HEK293 (cell line): ENCODE data around the gene DEFB121.

Source experiments
- CTCF ChIA-PET: fragments of 350-600 bp; formaldehyde crosslinking; extraction: SDS; loops from one replicate; lab custom pipeline; 2021; ENCODE audit warnings: antibody characterized with exemption; lab: Yijun Ruan, JAX
- POLR2A ChIA-PET: fragments of 300-600 bp; formaldehyde crosslinking; extraction: SDS; loops from one replicate; lab custom pipeline; 2020; ENCODE audit warnings: antibody characterized with exemption, inconsistent platforms; lab: Yijun Ruan, JAX
- H3K27ac ChIP-seq: fragments of 200-500 bp; sonication (Bioruptor generic); 2 replicates; pipeline ENCODE4 v1.5.1; 2014; ENCODE audit warnings: low read depth, low read length, control low read depth, inconsistent platforms; ENCODE audit errors: extremely low read depth
- H3K36me3 ChIP-seq, 2 experiments: fragments of 200-500 bp in 1 of 2; sonication (Bioruptor generic) in 1 of 2; 1 replicate in 1 of 2; 2 replicates in 1 of 2; pipeline ENCODE4 v1.5.1; 2014 to 2017; ENCODE audit warnings: inconsistent platforms in 2 of 2, low read length in 2 of 2; ENCODE audit not compliant: control insufficient read depth in 2 of 2, insufficient read depth in 1 of 2
- H3K4me1 ChIP-seq: fragments of 200-500 bp; sonication (Bioruptor generic); 2 replicates; pipeline ENCODE4 v1.5.1; 2014; ENCODE audit warnings: mild to moderate bottlenecking, low read length, inconsistent platforms; ENCODE audit not compliant: control insufficient read depth, insufficient read depth
- H3K4me3 ChIP-seq: 2 replicates; pipeline ENCODE4 v1.5.1; 2011; ENCODE audit warnings: low read depth, mild to moderate bottlenecking, control low read depth, low read length, moderate library complexity
- H3K9me3 ChIP-seq: fragments of 200-500 bp; sonication (Bioruptor generic); 2 replicates; pipeline ENCODE4 v1.5.1; 2014; ENCODE audit warnings: low read depth, low read length, inconsistent platforms; ENCODE audit not compliant: control insufficient read depth, insufficient read depth
- BCL11A ChIP-seq: fragments of 450-650 bp; formaldehyde crosslinking; IDR thresholded peaks from 2 replicates; pipeline ENCODE4 v1.5.1; 2016; ENCODE audit warnings: low read depth, missing biosample characterization, missing genetic modification characterization
- OVOL3 ChIP-seq: fragments of 450-650 bp; formaldehyde crosslinking; IDR thresholded peaks from 2 replicates; pipeline ENCODE4 v1.5.1; 2016; ENCODE audit warnings: missing biosample characterization, missing genetic modification characterization
- SCRT1 ChIP-seq: fragments of 450-650 bp; formaldehyde crosslinking; IDR thresholded peaks from 2 replicates; pipeline ENCODE4 v1.5.1; 2016; ENCODE audit warnings: missing biosample characterization, missing genetic modification characterization, borderline replicate concordance
- ZBTB1 ChIP-seq: fragments of 450-650 bp; formaldehyde crosslinking; IDR thresholded peaks from 2 replicates; pipeline ENCODE4 v1.5.1; 2016; ENCODE audit warnings: missing biosample characterization, missing genetic modification characterization
- ZNF133 ChIP-seq: fragments of 450-650 bp; formaldehyde crosslinking; IDR thresholded peaks from 2 replicates; pipeline ENCODE4 v1.5.1; 2016; ENCODE audit warnings: missing biosample characterization, missing genetic modification characterization
- ZNF157 ChIP-seq: fragments of 450-650 bp; formaldehyde crosslinking; IDR thresholded peaks from 2 replicates; pipeline ENCODE4 v1.5.1; 2016; ENCODE audit warnings: missing biosample characterization, missing genetic modification characterization
- ZNF169 ChIP-seq: fragments of 450-650 bp; formaldehyde crosslinking; IDR thresholded peaks from 2 replicates; pipeline ENCODE4 v1.5.1; 2016; ENCODE audit warnings: missing biosample characterization, missing genetic modification characterization
- ZNF214 ChIP-seq: fragments of 450-650 bp; formaldehyde crosslinking; IDR thresholded peaks from 2 replicates; pipeline ENCODE4 v1.5.1; 2017; ENCODE audit warnings: missing biosample characterization, mild to moderate bottlenecking, missing genetic modification characterization, borderline replicate concordance
- ZNF266 ChIP-seq: fragments of 450-650 bp; formaldehyde crosslinking; IDR thresholded peaks from 2 replicates; pipeline ENCODE4 v1.5.1; 2016; ENCODE audit warnings: missing biosample characterization, missing genetic modification characterization, low read depth
- ZNF292 ChIP-seq: fragments of 450-650 bp; formaldehyde crosslinking; IDR thresholded peaks from 2 replicates; pipeline ENCODE4 v1.5.1; 2016; ENCODE audit warnings: low read depth, missing biosample characterization, missing genetic modification characterization, borderline replicate concordance
- ZNF416 ChIP-seq: fragments of 450-650 bp; formaldehyde crosslinking; IDR thresholded peaks from 2 replicates; pipeline ENCODE4 v1.5.1; 2016; ENCODE audit warnings: missing biosample characterization, missing genetic modification characterization
- ZNF426 ChIP-seq: fragments of 450-650 bp; formaldehyde crosslinking; IDR thresholded peaks from 2 replicates; pipeline ENCODE4 v1.5.1; 2017; ENCODE audit warnings: missing biosample characterization, missing genetic modification characterization, mild to moderate bottlenecking, inconsistent platforms, moderate library complexity
- ZNF48 ChIP-seq: fragments of 450-650 bp; formaldehyde crosslinking; IDR thresholded peaks from 2 replicates; pipeline ENCODE4 v1.5.1; 2016; ENCODE audit warnings: missing biosample characterization, missing genetic modification characterization
- ZNF658 ChIP-seq: fragments of 450-650 bp; formaldehyde crosslinking; IDR thresholded peaks from 2 replicates; pipeline ENCODE4; 2016; ENCODE audit warnings: missing biosample characterization, missing genetic modification characterization
- ZNF76 ChIP-seq: fragments of 450-650 bp; formaldehyde crosslinking; IDR thresholded peaks from 2 replicates; pipeline ENCODE4; 2016; ENCODE audit warnings: low read depth, missing biosample characterization, missing genetic modification characterization, borderline replicate concordance
- TF ChIP-seq, protein P1 (sequence below): fragments of 450-650 bp; formaldehyde crosslinking; IDR thresholded peaks from 2 replicates; pipeline ENCODE4 v1.5.1; 2016; ENCODE audit warnings: missing biosample characterization, missing genetic modification characterization
- TF ChIP-seq, protein P2 (sequence below): sonication (generic); formaldehyde crosslinking; IDR thresholded peaks from 2 replicates; pipeline ENCODE4 v1.8.1; 2022; ENCODE audit warnings: mild to moderate bottlenecking, moderate library complexity, missing genetic modification reagents
- TF ChIP-seq, protein P3 (sequence below): fragments of 450-650 bp; formaldehyde crosslinking; IDR thresholded peaks from 2 replicates; pipeline ENCODE4 v1.5.1; 2016; ENCODE audit warnings: missing biosample characterization, missing genetic modification characterization, low read depth
- TF ChIP-seq, protein P4 (sequence below): IDR thresholded peaks from 2 replicates; pipeline ENCODE4 v1.6.1; 2011; ENCODE audit warnings: mild to moderate bottlenecking, low read depth, low read length, borderline replicate concordance

Gene DEFB121

DNA sequence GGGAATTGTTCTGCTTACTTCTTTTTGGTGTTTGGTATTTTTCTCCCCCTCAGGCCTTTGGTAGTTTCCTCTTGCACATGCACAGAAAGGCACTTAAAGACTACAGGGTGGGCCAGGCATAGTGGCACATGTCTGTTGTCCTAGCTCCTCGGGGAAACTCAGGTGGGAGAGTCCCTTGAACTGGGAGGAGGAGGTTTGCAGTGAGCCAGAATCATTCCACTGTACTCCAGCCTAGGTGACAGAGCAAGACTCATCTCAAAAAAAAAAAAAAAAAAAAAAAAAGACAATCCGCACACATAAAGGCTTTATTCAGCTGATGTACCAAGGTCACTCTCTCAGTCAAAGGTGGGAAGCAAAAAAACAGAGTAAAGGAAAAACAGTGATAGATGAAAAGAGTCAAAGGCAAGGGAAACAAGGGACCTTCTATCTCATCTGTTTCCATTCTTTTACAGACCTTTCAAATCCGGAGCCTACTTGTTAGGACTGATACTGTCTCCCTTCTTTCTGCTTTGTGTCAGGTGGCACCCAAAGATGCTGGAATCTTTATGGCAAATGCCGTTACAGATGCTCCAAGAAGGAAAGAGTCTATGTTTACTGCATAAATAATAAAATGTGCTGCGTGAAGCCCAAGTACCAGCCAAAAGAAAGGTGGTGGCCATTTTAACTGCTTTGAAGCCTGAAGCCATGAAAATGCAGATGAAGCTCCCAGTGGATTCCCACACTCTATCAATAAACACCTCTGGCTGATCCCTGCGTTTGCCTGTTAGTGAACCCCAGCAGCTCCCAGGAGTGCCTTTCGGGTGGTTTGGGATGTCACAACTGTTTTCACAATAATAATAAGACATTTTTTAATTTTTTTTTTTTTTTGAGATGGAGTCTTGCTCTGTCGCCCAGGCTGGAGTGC, 43.7 kb upstream of the DEFB121 start:
- H3K9me3 ChIP-seq, result no peaks in the 10 kb centered on the region
- ChIA-PET CTCF (interaction anchor here (0.6 to 1.3 kb wide), 9 partner anchors 9 to 927 kb away, joined by 3 to 5 read pairs (median 3); partner anchors contain the start of gene DEFB123), POLR2A (no interaction called here)

DNA sequence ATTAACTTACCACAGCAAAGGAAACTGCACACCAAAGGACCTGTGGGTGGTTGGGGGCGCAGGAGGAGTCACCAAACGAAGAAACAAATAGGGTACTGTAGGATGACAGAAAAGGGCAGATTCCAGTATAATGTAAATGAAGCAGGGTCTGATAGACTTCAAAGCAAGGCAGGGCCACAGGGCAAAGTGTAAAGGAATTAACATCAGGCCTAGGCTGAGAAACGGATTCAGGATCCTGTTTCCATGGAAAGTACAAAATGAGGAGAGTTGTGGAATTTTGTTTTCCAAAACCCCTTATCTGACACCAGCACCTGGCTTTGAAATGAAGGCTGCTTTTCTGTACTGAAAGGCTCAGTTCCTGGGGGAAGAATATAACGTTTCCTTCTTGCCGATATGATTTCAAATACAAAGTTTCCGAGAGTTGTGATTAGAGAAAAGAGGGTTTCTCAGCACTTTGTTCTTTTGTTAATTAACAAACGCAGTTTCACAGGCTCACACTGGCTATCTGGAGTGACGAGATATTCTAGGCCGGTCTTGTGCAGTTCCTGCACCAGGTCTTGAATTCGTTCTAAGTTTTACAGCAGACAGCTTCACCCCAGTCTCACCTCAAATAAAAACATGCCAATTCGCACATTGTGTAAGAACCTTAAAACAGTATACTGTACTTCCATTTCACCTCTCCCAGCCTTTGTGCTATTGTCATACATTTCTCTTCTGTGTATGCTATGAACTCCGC, 40.2 kb upstream of the DEFB121 start:
- POLR2A ChIA-PET, result no interaction called here
- Histone ChIP-seq H3K4me1 (no peaks in the 10 kb centered on the region), H3K36me3 (no peaks in the 10 kb centered on the region), H3K9me3 (no peaks in the 10 kb centered on the region), H3K4me3 (no peak overlapping the region), H3K27ac (no peak overlapping the region)
- CTCF ChIA-PET, result interaction anchor here (0.7 to 0.8 kb wide), 2 partner anchors 13 to 250 kb away, joined by 3 read pairs; no protein-coding TSS in a partner anchor
- no peak for TF ChIP-seq OVOL3 (tag by site-specific recombination)
- TF ChIP-seq ZNF157 (tag by site-specific recombination), result no peak
- TF ChIP-seq ZNF169 (tag by site-specific recombination), result no peak
- no peak for TF ChIP-seq ZNF416 (tag by site-specific recombination)
- no peak for TF ChIP-seq ZNF292 (tag by site-specific recombination)
- TF ChIP-seq ZNF266 (tag by site-specific recombination), result no peak
- TF ChIP-seq, protein P1, sequence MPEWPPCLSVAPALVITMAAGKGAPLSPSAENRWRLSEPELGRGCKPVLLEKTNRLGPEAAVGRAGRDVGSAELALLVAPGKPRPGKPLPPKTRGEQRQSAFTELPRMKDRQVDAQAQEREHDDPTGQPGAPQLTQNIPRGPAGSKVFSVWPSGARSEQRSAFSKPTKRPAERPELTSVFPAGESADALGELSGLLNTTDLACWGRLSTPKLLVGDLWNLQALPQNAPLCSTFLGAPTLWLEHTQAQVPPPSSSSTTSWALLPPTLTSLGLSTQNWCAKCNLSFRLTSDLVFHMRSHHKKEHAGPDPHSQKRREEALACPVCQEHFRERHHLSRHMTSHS (tag by site-specific recombination), result no peak
- no peak for TF ChIP-seq BCL11A (tag by site-specific recombination)
- TF ChIP-seq, protein P2, sequence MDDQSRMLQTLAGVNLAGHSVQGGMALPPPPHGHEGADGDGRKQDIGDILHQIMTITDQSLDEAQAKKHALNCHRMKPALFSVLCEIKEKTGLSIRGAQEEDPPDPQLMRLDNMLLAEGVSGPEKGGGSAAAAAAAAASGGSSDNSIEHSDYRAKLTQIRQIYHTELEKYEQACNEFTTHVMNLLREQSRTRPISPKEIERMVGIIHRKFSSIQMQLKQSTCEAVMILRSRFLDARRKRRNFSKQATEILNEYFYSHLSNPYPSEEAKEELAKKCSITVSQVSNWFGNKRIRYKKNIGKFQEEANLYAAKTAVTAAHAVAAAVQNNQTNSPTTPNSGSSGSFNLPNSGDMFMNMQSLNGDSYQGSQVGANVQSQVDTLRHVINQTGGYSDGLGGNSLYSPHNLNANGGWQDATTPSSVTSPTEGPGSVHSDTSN (CRISPR knock-in tag), result no peak
- no peak for TF ChIP-seq ZNF426 (tag by site-specific recombination)
- TF ChIP-seq SCRT1 (tag by site-specific recombination), result no peak
- no peak for TF ChIP-seq ZBTB1 (tag by site-specific recombination)

More for the DNA sequence above, 43.7 kb upstream of the DEFB121 start:
- H3K36me3 ChIP-seq, result no peaks in the 10 kb centered on the region
- no peak for TF ChIP-seq ZNF214 (tag by site-specific recombination)
- TF ChIP-seq, protein P3, sequence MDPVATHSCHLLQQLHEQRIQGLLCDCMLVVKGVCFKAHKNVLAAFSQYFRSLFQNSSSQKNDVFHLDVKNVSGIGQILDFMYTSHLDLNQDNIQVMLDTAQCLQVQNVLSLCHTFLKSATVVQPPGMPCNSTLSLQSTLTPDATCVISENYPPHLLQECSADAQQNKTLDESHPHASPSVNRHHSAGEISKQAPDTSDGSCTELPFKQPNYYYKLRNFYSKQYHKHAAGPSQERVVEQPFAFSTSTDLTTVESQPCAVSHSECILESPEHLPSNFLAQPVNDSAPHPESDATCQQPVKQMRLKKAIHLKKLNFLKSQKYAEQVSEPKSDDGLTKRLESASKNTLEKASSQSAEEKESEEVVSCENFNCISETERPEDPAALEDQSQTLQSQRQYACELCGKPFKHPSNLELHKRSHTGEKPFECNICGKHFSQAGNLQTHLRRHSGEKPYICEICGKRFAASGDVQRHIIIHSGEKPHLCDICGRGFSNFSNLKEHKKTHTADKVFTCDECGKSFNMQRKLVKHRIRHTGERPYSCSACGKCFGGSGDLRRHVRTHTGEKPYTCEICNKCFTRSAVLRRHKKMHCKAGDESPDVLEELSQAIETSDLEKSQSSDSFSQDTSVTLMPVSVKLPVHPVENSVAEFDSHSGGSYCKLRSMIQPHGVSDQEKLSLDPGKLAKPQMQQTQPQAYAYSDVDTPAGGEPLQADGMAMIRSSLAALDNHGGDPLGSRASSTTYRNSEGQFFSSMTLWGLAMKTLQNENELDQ (tag by site-specific recombination), result no peak
- TF ChIP-seq ZNF48 (tag by site-specific recombination), result no peak
- no peak for TF ChIP-seq ZNF76 (tag by site-specific recombination)
- TF ChIP-seq, protein P4, sequence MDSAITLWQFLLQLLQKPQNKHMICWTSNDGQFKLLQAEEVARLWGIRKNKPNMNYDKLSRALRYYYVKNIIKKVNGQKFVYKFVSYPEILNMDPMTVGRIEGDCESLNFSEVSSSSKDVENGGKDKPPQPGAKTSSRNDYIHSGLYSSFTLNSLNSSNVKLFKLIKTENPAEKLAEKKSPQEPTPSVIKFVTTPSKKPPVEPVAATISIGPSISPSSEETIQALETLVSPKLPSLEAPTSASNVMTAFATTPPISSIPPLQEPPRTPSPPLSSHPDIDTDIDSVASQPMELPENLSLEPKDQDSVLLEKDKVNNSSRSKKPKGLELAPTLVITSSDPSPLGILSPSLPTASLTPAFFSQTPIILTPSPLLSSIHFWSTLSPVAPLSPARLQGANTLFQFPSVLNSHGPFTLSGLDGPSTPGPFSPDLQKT, result no peak
- TF ChIP-seq ZNF133 (tag by site-specific recombination), result no peak
- no peak for TF ChIP-seq ZNF658 (tag by site-specific recombination)
- H3K27ac ChIP-seq, result no peak overlapping the region
- no peak overlapping the region for H3K4me3 ChIP-seq
- H3K4me1 ChIP-seq, result no peaks in the 10 kb centered on the region
